Cerebellar cortex (tissue), 1 donor: ENCODE results near the gene CLEC11A.
"Not testable (repeated sequence)": the region's sequence is repeated elsewhere in the genome, so short reads cannot be mapped to it uniquely, and the experiment has no call there.

ENCODE experiments used
- DNase-seq: peaks from one replicate; pipeline ENCODE4 v3.0.0-alpha.2; 2015; ENCODE audit warnings: low spot score

The CLEC11A gene

GRCh38 chr19:50721441-50722137, 1.6 kb upstream of the CLEC11A start:
- DNase-seq = peak; percentile 61

- peak; percentile 46 for DNase-seq
Observed at GRCh38 chr19:50722201-50723013, 757 bp upstream of the CLEC11A start.

- no peak for DNase-seq
Observed at GRCh38 chr19:50723735-50724521, 764 bp downstream of the CLEC11A start.

- peak; percentile 100 for DNase-seq
Observed at GRCh38 chr19:50724522-50725217, 1.5 kb downstream of the CLEC11A start.

GRCh38 chr19:50725218-50725910, 2.2 kb downstream of the CLEC11A start:
- DNase-seq = no peak

- no peak for DNase-seq
Observed at GRCh38 chr19:50725911-50726230, 2.7 kb downstream of the CLEC11A start.

GRCh38 chr19:50728084-50728737, 5.0 kb downstream of the CLEC11A start:
- DNase-seq = peak; percentile 95

GRCh38 chr19:50729894-50730293, 6.7 kb downstream of the CLEC11A start:
- no peak for DNase-seq

- DNase-seq = no peak
Observed at GRCh38 chr19:50735869-50736268, 12.7 kb downstream of the CLEC11A start.

- no peak for DNase-seq
Observed at GRCh38 chr19:50736338-50736737, 13.2 kb downstream of the CLEC11A start.

GRCh38 chr19:50739132-50739913, 16.2 kb downstream of the CLEC11A start:
- DNase-seq = no peak

- no peak for DNase-seq
Observed at GRCh38 chr19:50739914-50740426, 16.8 kb downstream of the CLEC11A start.

- DNase-seq = no peak
Observed at GRCh38 chr19:50741179-50741933, 18.2 kb downstream of the CLEC11A start.

GRCh38 chr19:50743537-50743936, 20.4 kb downstream of the CLEC11A start:
- DNase-seq = no peak

GRCh38 chr19:50745221-50745620, 22.1 kb downstream of the CLEC11A start:
- DNase-seq = no peak

- DNase-seq = not testable (repeated sequence)
Observed at GRCh38 chr19:50747141-50747540, 24.0 kb downstream of the CLEC11A start.

- DNase-seq = no peak
Observed at GRCh38 chr19:50749490-50749889, 26.3 kb downstream of the CLEC11A start.

- DNase-seq = no peak
Observed at GRCh38 chr19:50750010-50750409, 26.8 kb downstream of the CLEC11A start.

GRCh38 chr19:50753879-50754278, 30.7 kb downstream of the CLEC11A start:
- no peak for DNase-seq
